Measurements from ENCODE around the gene MEFV.
"Not testable (repeated sequence)": the region's sequence is repeated elsewhere in the genome, so short reads cannot be mapped to it uniquely, and the experiment has no call there.

Gene MEFV

DNA sequence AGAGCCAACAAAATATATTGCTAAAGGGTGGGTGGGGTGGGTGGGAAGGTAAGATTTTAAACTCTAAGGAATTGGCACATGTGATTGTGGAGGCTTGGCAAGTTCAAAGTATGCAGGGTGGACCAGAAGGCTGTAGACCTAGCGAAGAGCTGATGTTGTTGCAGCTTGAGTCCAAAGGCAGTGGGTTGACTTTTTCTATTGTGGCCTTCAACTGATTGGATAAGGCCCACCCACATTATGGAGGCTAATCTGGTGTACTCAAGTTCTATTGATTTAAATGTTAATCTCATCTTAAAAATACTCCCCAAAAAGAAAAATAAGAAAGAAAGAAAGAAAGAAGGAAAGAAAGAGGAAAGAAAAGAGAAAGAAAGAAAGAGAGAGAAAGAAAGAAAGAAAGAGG is 43.9 kb downstream of the MEFV start:
- DNase-seq, result no peak

DNA sequence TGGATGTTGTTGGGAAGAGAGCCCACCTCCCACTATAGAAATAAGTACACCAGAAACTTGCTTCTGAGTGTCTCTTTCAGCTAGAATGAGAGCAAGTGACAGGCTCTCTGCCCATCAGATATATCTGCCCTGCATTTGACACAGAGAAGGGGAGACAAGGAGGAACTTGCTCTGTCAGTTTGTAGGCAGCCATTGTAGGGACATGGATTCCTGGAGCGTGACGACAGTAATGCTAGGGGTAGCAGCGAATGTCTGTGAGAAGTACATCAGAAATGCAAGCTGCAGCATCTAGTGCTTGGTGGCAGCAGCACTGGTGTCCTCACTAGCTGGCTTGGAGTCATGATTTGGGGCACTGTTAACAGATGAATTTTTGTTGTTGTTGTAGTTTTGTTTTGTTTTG is 44.4 kb downstream of the MEFV start:
- DNase-seq, result no peak

DNA sequence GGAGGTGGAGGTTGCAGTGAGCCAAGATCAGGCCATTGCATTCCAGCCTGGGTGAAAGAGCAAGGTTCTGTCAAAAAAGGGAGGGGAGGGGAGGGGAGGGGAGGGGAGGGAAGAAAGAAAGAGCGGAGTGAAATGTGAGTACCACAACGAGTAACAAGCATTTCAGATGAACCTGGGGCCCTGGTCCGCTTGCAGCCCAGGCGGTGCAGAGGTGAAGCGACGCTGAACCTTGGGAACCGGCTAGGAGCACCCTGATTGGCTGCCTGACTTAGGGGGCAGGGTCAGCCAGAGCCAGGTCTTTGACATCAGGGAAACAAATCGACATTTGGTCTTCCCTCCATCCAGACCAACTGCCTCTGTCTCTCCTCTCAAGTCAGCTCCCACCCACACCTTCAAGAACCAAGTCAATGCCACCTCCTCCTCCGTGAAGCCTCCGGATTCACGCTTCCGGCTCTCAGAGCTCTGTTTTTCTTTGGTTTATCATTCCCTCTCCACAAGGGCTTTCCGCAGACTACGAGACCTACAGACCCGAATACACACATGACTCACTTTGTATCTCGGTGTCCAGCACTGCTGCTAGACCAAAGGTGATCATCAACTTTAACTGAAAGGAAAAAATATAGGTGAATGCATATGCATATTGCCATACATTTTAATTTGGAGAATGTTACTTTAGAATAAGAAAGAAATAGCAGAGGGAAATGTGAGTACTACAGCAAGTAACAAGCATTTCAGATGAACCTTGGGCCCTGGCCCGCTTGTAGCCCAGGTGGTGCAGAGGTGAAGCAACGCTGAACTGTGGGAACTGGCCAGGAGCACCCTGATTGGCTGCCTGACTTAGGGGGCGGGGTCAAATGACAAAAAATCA is 49.1 kb downstream of the MEFV start:
- DNase-seq, result no peak

DNA sequence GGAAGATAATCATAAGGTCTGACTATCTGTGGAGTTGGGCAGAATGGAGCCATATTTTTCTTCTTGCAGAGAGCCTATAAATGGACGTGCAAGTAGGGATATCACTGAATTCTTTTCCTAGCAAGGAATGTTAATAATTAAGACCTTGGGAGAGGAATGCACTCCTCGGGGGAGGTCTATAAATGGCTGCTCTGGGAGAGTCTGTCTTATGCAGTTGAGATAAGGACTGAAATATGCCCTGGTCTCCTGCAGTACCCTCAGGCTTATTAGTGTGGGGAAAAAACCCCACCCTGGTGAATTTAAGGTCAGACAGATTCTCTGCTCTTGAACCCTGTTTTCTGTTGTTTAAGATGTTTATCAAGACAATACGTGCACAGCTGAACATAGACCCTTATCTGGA is 50.5 kb downstream of the MEFV start:
- DNase-seq, result not testable (repeated sequence)

DNA sequence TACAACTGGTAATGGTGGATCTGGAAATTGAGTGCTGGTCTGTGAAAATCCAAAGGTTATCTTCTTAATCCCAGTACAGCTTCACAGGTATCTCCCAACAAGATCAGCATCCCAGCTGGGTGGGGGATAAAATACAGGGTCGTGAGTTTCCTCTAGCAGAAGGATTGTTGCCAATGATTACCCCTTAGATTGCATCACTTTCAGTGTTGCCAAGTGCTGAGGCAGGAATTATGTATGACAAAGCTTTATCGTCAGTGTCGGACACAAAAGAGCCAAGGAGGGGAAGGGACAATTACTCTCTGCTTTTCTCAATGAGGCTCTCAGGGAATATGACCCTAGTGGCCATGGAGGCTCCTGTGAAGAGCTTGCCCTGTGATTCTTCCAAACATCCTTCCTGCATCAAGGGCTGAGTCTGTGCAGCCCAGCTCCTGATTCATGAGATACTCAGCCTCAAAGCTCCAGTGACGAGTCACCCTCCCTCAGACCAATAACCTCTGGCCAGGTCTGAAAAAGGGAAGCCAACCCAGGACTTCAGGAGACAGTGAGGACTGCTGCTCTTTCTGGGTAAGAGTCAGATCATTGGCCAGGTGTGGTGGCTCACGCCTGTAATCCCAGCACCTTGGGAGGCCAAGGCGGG is 53.4 kb downstream of the MEFV start:
- no peak for DNase-seq

DNA sequence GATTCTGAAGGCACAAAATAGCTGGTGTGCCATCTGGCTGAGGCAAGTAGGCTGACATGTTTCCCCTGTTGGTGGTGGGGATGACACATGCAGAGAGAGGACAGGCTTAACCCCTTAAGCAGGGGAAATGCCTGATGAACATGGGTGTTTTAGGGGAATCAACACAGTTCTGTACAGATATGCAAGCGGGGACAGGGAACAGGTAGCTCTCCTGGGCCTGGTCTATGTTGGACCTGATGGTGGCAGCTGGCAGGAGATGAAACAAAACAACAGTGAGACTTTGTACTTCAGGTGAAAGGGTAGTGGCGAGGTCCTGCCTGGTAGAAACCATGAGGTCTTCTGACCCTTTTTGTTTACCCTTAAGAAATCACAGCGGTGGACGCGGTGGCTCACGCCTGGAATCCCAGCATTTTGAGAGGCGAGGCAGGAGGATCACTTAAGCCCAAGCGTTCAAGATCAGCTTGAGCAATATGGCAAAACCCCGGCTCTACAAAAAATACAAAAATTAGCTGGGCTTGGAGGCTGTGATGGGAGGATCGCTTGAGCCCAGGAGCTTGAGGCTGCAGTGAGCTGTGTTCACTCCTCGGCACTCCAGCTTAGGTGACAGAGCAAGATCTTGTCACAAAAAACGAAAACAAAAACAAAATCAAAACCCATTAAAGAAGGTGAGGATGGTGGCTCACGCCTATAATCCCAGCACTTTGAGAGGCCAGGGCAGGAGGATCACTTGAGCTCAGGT is 57.9 kb downstream of the MEFV start:
- DNase-seq, result no peak

DNA sequence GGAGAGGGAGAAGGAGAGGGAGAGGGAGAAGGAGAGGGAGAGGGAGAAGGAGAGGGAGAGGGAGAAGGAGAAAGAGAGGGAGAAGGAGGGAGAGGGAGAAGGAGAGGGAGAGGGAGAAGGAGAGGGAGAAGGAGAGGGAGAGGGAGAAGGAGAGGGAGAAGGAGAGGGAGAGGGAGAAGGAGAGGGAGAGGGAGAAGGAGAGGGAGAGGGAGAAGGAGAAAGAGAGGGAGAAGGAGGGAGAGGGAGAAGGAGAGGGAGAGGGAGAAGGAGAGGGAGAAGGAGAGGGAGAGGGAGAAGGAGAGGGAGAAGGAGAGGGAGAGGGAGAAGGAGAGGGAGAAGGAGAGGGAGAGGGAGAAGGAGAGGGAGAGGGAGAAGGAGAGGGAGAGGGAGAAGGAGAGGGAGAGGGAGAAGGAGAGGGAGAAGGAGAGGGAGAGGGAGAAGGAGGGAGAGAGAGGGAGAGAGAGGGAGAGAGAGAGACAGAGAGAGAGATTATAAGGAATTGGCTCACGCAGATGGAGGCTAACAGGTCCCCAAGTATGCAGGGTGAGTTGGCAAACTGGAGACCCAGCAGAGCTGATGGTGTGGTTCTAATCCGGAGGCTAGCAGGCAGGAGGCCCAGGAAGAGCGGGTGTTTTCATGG is 58.6 kb downstream of the MEFV start:
- not testable (repeated sequence) for DNase-seq

DNA sequence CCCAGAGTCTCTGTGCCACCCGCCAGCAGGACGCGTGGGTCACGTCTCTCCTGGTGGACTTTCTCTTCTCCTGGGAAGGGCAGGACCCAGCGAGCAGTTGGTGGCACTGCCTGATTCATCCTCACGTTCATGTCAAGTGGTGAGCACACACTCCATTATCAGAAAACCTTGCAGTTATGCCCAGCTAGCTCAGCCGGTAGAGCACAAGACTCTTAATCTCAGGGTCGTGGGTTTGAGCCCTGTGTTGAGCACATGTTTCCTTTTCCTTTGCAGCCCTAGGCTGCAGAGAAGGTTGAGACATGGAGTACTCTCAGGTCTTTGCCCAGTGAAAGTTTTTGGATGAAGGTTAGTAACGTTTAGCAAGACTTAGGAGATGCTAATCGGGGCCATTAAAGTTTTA is 60.5 kb downstream of the MEFV start:
- DNase-seq, result no peak

DNA sequence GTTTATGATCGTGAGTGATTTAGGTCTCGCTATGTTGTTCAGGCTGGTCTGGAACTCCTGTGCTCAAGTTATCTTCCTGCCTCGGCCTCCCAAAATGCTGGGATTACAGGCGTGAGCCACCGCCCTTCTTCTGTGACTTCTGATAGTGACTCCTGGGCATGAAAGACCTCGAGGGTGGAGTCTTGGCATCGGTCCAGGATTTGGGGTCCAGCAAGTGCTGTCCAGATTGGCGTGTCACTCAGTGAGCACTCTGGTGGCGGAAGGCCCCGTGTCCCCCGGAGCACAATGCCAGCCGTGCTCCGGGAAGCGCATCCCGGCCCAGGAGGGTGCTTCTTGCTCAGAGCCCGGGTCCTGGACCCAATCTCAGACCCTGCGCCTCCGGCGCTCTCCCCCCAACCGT is 61.6 kb downstream of the MEFV start:
- no peak for DNase-seq

DNA sequence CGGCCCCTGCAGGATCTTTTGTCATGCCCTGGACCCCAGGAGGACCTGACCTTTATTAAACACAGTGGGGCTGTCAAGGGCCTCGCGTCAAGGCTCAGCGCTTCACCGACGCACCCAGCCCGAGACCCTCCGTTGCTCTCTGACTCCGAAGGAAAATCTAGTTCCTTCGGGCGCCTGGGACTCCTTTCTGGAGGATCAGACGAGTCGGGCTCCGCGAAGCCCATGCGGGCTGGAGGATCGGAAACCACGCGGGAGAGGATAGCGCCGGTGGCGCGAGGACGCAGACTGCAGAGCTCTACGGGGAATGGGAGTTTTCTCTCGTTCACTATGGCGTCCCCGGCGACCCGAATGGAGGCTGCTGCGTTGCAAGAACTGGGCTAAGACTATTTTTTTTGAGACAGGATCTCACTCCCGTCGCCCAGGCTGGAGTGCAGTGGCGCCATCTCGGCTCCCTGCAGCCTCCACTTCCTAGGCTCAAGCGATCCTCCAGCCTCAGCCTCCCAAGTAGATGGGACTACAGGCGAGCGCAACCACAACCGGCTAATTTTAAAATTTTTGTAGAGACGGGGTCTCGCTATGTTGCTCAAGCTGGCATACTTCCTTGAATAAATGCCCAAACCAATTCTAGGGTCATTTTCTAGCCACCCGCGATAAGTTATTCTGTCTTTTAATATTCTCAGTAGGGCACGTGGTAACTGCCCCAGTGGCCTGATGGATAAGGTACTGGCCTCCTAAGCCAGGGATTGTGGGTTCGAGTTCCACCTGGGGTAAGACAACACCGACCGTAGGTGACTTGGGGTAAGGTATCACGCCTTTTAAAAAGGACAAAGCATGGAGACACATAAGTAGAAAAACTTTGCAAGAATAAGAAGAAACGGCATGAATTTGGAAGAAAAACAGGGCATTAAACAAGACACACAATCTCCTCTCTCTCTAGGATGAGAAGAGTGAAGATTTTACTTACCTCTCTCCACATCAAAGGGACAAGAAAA is 62.9 kb downstream of the MEFV start:
- DNase-seq, result no peak

DNA sequence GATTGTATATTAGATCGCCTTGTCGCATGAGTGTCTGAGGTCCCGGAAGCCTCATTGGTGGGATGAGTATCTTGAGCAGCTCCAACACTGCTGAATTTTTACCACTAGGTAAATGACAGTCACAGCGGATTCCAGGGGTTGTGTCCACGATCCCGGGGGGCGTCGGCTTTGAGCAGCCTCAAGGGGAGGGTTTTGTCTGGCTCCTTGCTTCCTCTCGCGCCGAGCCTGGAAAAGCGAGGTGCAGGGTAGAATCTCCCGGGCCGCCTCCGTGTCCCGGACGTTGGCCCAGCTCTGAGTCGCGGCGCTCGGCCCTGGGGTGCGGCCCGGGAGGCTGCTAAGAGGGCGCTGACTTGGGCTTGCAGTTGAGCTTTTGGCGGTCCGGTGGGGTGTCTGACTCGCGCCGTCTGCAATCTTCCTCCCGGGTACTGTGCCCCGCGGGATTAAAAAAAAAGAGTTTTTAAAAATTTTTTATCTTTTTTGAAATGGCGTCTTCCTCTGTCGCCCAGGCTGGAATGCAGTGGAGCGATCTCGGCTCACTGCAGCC is 63.9 kb downstream of the MEFV start:
- DNase-seq, result no peak

Measured in fibroblast of skin of right quadriceps (primary cell).